Fibroblast of pulmonary artery (primary cell): ENCODE measurements around the gene CUL2.

ENCODE experiments used
- DNase-seq: peaks from one replicate; pipeline ENCODE4 v3.0.0-alpha.2; 2010; ENCODE audit warnings: low read depth
- H3K4me3 ChIP-seq: replicated peaks from 2 replicates; pipeline ENCODE4 v1.5.1; 2011; ENCODE audit warnings: low read depth, mild to moderate bottlenecking, control low read depth, low read length, moderate library complexity
- CTCF ChIP-seq: IDR thresholded peaks from 2 replicates; pipeline ENCODE4 v1.5.1; 2011; ENCODE audit warnings: mild to moderate bottlenecking, control low read depth, low read length, inconsistent platforms; ENCODE audit errors: missing control alignments

CUL2 gene

GRCh38 chr10:34969171-34969570 lies 121.0 kb downstream of the CUL2 start:
- H3K4me3 ChIP-seq, result no peak overlapping the region
- TF ChIP-seq CTCF, result no peak
- DNase-seq, result no peak

- TF ChIP-seq CTCF, result no peak
- peak; percentile 80 for DNase-seq
- no peak overlapping the region for H3K4me3 ChIP-seq
Measured at GRCh38 chr10:34967335-34967880, 122.7 kb downstream of the CUL2 start.

GRCh38 chr10:34966451-34966850 lies 123.7 kb downstream of the CUL2 start:
- TF ChIP-seq CTCF, result no peak
- DNase-seq, result peak; percentile 42
- H3K4me3 ChIP-seq, result no peak overlapping the region

GRCh38 chr10:34966040-34966439 lies 124.1 kb downstream of the CUL2 start:
- TF ChIP-seq CTCF, result no peak
- DNase-seq, result no peak
- no peak overlapping the region for H3K4me3 ChIP-seq

DNA sequence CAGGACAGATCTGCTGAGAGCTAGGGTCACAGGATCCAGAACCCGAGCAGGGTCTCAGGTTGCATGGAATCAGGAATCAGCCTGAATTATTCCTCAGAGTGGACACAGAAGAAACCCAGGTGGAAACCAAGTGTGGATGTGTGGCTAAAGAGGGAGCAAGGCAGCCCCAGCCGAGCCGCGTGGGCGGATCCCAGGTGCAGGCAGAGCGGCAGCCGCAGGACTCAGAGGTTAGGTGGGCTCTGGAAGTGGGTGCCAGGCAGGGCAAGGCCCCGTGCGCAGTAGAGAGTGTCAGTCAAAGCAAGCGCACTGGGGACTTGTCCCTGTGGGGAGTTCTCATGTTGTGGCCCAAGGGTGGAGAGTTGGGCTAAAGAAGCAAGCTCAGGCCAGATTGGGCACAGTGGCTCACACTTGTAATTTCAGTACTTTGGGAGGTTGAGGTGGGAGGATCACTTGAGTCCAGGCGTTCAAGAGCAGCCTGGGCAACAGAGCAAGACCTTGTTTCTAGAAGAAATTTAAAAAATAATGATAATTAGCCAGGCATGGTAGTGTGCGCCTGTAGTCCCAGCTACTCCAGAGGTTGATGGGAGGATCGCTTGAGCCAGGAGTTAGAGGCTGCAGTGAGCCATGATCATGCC lies 125.9 kb downstream of the CUL2 start:
- no peak overlapping the region for H3K4me3 ChIP-seq
- no peak for DNase-seq
- no peak for TF ChIP-seq CTCF

GRCh38 chr10:34962866-34963265 lies 127.3 kb downstream of the CUL2 start:
- no peak overlapping the region for H3K4me3 ChIP-seq
- DNase-seq, result no peak
- TF ChIP-seq CTCF, result no peak

DNA sequence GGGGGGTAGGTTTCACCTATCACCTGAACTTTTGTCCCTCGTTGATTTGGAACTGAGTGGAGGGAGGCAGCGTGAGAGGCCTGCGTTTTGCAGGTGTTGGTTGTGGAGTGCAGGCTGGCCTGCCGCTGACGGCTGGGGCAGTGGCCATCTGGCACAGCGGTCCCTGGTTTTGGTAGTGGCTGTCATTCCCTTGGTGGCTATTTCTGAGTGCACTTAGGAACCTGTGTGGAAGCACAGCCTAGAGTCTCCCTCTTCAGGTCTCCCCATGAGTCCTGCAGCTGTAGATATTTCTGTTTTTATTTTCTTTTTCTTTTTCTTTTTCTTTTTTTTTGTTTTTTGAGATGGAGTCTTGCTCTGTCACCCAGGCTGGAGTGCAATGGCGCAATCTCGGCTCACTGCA lies 129.2 kb downstream of the CUL2 start:
- DNase-seq, result peak; percentile 49
- peak; percentile 37 for TF ChIP-seq CTCF

More for the DNA sequence above, 129.2 kb downstream of the CUL2 start:
- no peak overlapping the region for H3K4me3 ChIP-seq
